HepG2 (cell line): ENCODE measurements around the gene TCF23. TPM values are rescaled to one million over a fixed set of nuclear protein-coding genes. Genes with fewer than 3 reads are reported as not detected.

ENCODE experiments used
- ATAC-seq: fragments of 200-7000 bp; cut with Tn5 transposase; 3 replicates; pipeline ENCODE4 v1.9.1; 2020; ENCODE audit warnings: mild to moderate bottlenecking, moderate library complexity
- BruUV-seq: library from RNA; stranded (reverse); fragments of 400-500 nt; replicated peaks from 2 replicates; lab custom pipeline; 2021; lab: Mats Ljungman, UMichigan
- CTCF ChIA-PET: fragments of 300-600 bp; formaldehyde crosslinking; extraction: SDS; loops from one replicate; lab custom pipeline; 2021; ENCODE audit warnings: low total read pairs, inconsistent platforms, low intra/inter-chr PET ratio; lab: Yijun Ruan, JAX
- POLR2A ChIA-PET: fragments of 350-600 bp; sonication (Branson Sonifier 250); formaldehyde crosslinking; loops from one replicate; lab custom pipeline; 2020; ENCODE audit warnings: antibody characterized with exemption, inconsistent platforms; lab: Yijun Ruan, JAX
- DNase-seq: peaks from one replicate; pipeline ENCODE4 v3.0.0-alpha.2; 2015; ENCODE audit warnings: low spot score
- FAIRE-seq: peaks from 3 replicates; lab custom pipeline; 2011; peaks lifted over from hg19 to GRCh38; lab: Jason Lieb, UNC
- H2AFZ ChIP-seq: one replicate; pipeline ENCODE4 v1.6.1; 2011; ENCODE audit warnings: low read length, inconsistent platforms
- H3K27ac ChIP-seq: fragments of 300-600 bp; 3 replicates; pipeline ENCODE4 v1.8.0; 2011; ENCODE audit warnings: mixed run types, mild to moderate bottlenecking, mixed read lengths, low read length, inconsistent platforms; ENCODE audit not compliant: insufficient read depth; ENCODE audit errors: extremely low read length
- H3K27me3 ChIP-seq, 2 experiments: fragments of 200-600 bp in 1 of 2; 2 replicates in 1 of 2; 3 replicates in 1 of 2; pipeline versions ENCODE4 v1.6.0 to v1.8.0; 2011; ENCODE audit warnings: low read length in 2 of 2, mild to moderate bottlenecking in 2 of 2, moderate library complexity in 2 of 2, inconsistent platforms in 1 of 2; ENCODE audit not compliant: insufficient read depth in 2 of 2, control insufficient read depth in 1 of 2
- H3K36me3 ChIP-seq, 2 experiments: fragments of 200-600 bp in 1 of 2; replicated peaks in 1 of 2; 2 replicates in 1 of 2; 3 replicates in 1 of 2; pipeline versions ENCODE4 v1.5.1 to v1.8.0; 2011; ENCODE audit warnings: low read length in 2 of 2, inconsistent platforms in 1 of 2; ENCODE audit not compliant: insufficient read depth in 2 of 2, control insufficient read depth in 1 of 2
- H3K4me1 ChIP-seq: 2 replicates; pipeline ENCODE4 v1.5.1; 2012; ENCODE audit warnings: low read length, inconsistent platforms; ENCODE audit not compliant: insufficient read depth
- H3K4me2 ChIP-seq: 2 replicates; pipeline ENCODE4 v1.6.0; 2011; ENCODE audit warnings: low read depth, low read length, inconsistent platforms
- H3K4me3 ChIP-seq, 3 experiments: fragments of 200-600 bp in 1 of 3; sonication (generic), shearing (Covaris generic) in 1 of 3; replicated peaks in 1 of 3; 2 replicates each; pipeline ENCODE4 v1.5.1; 2011 to 2016; ENCODE audit warnings: low read length in 3 of 3, inconsistent platforms in 2 of 3, low read depth in 2 of 3, mild to moderate bottlenecking in 2 of 3, control low read depth in 1 of 3, mixed read lengths in 1 of 3; ENCODE audit not compliant: insufficient read depth in 1 of 3
- H3K79me2 ChIP-seq: one replicate; pipeline ENCODE4 v1.6.1; 2011; ENCODE audit warnings: low read length, inconsistent platforms; ENCODE audit not compliant: insufficient read depth
- H3K9ac ChIP-seq: 2 replicates; pipeline ENCODE4 v1.6.0; 2011; ENCODE audit warnings: mild to moderate bottlenecking, low read depth, low read length, inconsistent platforms; ENCODE audit not compliant: insufficient read depth
- H3K9me3 ChIP-seq: 2 replicates; pipeline ENCODE4 v1.5.1; 2012; ENCODE audit warnings: mild to moderate bottlenecking, low read length
- H4K20me1 ChIP-seq: 2 replicates; pipeline ENCODE4 v1.6.0; 2011; ENCODE audit warnings: inconsistent platforms, mild to moderate bottlenecking, low read length, moderate library complexity; ENCODE audit not compliant: insufficient read depth
- CREM ChIP-seq, 2 experiments: sonication (generic) in 1 of 2; formaldehyde crosslinking in 1 of 2; IDR thresholded peaks; 2 replicates each; pipeline versions ENCODE4 v1.4.0 to v1.6.1; 2016 to 2020; ENCODE audit warnings: antibody characterized with exemption in 1 of 2, mild to moderate bottlenecking in 1 of 2, missing genetic modification reagents in 1 of 2
- HMGA1 ChIP-seq: sonication (generic); formaldehyde crosslinking; conservative IDR thresholded peaks from 2 replicates; pipeline ENCODE4 v1.4.0; 2020; ENCODE audit warnings: missing genetic modification reagents
- RFX5 ChIP-seq: IDR thresholded peaks from 2 replicates; pipeline ENCODE4 v1.6.1; 2011; ENCODE audit warnings: low read depth, low read length, improper control_type of control experiment
- SNAI1 ChIP-seq: sonication (generic); formaldehyde crosslinking; IDR thresholded peaks from 2 replicates; pipeline ENCODE4 v1.5.0; 2020; ENCODE audit warnings: mild to moderate bottlenecking, missing genetic modification reagents, borderline replicate concordance
- ZNF792 ChIP-seq: IDR thresholded peaks from 2 replicates; pipeline ENCODE4 v1.6.1; 2016
- whole genome bisulfite sequencing: methylation state at CpG from one replicate; pipeline ENCODE4 v1.1.6; 2017; ENCODE audit warnings: low lambda C conversion rate; 5-methylcytosine and 5-hydroxymethylcytosine counted together
- in situ Hi-C: cut with HindIII; loops from 2 replicates; pipeline ENCODE4 v1.10.0; 2017; ENCODE audit warnings: low pct_unique_long_range_greater_than_20kb; ENCODE audit not compliant: extremely low pct_ligation_motif_present
- intact Hi-C: fragments of 100-400 bp; cut with micrococcal nuclease; formaldehyde crosslinking; loops from one replicate; pipeline ENCODE4 v1.10.0; 2022; ENCODE audit not compliant: unreplicated experiment
- polyA plus RNA-seq, 8 experiments: library from polyadenylated mRNA; depleted of rRNA in 3 of 8; stranded (reverse) in 7 of 8; unstranded in 1 of 8; fragments of >200 nt; fragmentation: Illumina TruSeq in 4 of 8; extraction: Trizol in 4 of 8; gene quantifications; 2 replicates each; pipeline versions ENCODE4 v1.2.1 to v1.2.3, GENCODE V29; 2011 to 2016; ENCODE audit warnings: low read depth in 4 of 8, missing spikeins in 1 of 8, mixed read lengths in 1 of 8; ENCODE audit not compliant: insufficient read depth in 1 of 8
- total RNA-seq, 5 experiments: library from RNA; depleted of rRNA; stranded (reverse); fragments of >200 nt; fragmentation: Illumina TruSeq; extraction: Trizol; gene quantifications; 2 replicates each; pipeline ENCODE4 v1.2.3, GENCODE V29; 2016; ENCODE audit warnings: low read depth in 1 of 5
- TF ChIP-seq, protein P1 (sequence below): sonication (generic); formaldehyde crosslinking; IDR thresholded peaks from 2 replicates; pipeline ENCODE4 v1.4.0; 2020; ENCODE audit warnings: missing genetic modification reagents, mild to moderate bottlenecking, borderline replicate concordance
- TF ChIP-seq, protein P2 (sequence below): sonication (generic); formaldehyde crosslinking; IDR thresholded peaks from 2 replicates; pipeline ENCODE4 v1.9.0; 2021; ENCODE audit warnings: missing genetic modification reagents, borderline replicate concordance

The TCF23 gene
- total and polyA plus RNA-seq, 2 of the 13 experiments (the other 11 are each of a cell fraction or from before 2014, with no cell fraction given) = 0.02 to 1.4 TPM

DNA sequence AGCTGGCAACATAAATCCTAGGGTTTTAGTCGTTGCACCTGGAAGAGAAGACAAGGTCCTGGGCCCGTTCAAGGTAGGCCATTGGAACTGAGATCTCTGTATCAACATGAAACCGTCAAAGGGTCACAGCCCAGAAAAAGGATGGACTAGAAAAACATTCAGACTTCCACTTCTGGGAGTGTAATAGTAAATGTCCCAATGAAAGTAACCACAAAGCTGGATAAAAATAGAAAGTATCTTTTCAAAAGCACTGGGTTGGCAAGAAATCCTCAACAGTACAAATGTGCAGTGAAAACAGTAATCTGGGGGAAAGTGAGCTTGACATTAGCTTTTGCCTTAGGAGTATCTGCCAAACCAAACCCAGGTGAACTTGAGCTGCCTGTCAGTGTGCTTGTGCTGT lies 42.8 kb upstream of the TCF23 start:
- in situ Hi-C loops (no loop called here), intact Hi-C loops (no loop called here)
- POLR2A ChIA-PET = interaction anchor here (1.0 to 1.9 kb wide), 2 partner anchors 12 to 19 kb away, joined by 3 to 6 read pairs; partner anchors contain the start of gene KHK
- CTCF ChIA-PET = no interaction called here
- no peak overlapping the region for H3K27ac ChIP-seq
- ATAC-seq (no peak), FAIRE-seq (no peak), DNase-seq (no peak)
- TF ChIP-seq CREM (IDR thresholded peaks at IDR 0.05) (no peak), CREM (CRISPR knock-in tag; IDR thresholded peaks at IDR 0.05) (no peak), HMGA1 (no peak), SNAI1 (CRISPR knock-in tag) (no peak), RFX5 (no peak), ZNF792 (CRISPR knock-in tag) (no peak)
- TF ChIP-seq, protein P1, sequence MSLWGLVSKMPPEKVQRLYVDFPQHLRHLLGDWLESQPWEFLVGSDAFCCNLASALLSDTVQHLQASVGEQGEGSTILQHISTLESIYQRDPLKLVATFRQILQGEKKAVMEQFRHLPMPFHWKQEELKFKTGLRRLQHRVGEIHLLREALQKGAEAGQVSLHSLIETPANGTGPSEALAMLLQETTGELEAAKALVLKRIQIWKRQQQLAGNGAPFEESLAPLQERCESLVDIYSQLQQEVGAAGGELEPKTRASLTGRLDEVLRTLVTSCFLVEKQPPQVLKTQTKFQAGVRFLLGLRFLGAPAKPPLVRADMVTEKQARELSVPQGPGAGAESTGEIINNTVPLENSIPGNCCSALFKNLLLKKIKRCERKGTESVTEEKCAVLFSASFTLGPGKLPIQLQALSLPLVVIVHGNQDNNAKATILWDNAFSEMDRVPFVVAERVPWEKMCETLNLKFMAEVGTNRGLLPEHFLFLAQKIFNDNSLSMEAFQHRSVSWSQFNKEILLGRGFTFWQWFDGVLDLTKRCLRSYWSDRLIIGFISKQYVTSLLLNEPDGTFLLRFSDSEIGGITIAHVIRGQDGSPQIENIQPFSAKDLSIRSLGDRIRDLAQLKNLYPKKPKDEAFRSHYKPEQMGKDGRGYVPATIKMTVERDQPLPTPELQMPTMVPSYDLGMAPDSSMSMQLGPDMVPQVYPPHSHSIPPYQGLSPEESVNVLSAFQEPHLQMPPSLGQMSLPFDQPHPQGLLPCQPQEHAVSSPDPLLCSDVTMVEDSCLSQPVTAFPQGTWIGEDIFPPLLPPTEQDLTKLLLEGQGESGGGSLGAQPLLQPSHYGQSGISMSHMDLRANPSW (CRISPR knock-in tag) = no peak
- TF ChIP-seq, protein P2, sequence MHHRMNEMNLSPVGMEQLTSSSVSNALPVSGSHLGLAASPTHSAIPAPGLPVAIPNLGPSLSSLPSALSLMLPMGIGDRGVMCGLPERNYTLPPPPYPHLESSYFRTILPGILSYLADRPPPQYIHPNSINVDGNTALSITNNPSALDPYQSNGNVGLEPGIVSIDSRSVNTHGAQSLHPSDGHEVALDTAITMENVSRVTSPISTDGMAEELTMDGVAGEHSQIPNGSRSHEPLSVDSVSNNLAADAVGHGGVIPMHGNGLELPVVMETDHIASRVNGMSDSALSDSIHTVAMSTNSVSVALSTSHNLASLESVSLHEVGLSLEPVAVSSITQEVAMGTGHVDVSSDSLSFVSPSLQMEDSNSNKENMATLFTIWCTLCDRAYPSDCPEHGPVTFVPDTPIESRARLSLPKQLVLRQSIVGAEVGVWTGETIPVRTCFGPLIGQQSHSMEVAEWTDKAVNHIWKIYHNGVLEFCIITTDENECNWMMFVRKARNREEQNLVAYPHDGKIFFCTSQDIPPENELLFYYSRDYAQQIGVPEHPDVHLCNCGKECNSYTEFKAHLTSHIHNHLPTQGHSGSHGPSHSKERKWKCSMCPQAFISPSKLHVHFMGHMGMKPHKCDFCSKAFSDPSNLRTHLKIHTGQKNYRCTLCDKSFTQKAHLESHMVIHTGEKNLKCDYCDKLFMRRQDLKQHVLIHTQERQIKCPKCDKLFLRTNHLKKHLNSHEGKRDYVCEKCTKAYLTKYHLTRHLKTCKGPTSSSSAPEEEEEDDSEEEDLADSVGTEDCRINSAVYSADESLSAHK (CRISPR knock-in tag) = no peak
- H2AFZ ChIP-seq = no peak overlapping the region
- no peaks in the 10 kb centered on the region for H4K20me1 ChIP-seq
- H3K4me3 ChIP-seq = no peak overlapping the region
- WGBS = 64% methylated on average over 3 of the region's 3 CpGs
- no peaks in the 10 kb centered on the region; a peak in 1 of 5 replicates for H3K36me3 ChIP-seq
- no peaks in the 10 kb centered on the region for H3K79me2 ChIP-seq
- H3K27me3 ChIP-seq = no peaks in the 10 kb centered on the region
- H3K4me2 ChIP-seq = no peak overlapping the region
- H3K9me3 ChIP-seq = no peaks in the 10 kb centered on the region
- no TSS peak for BruUV-seq
- no peaks in the 10 kb centered on the region for H3K4me1 ChIP-seq
- no peak overlapping the region for H3K9ac ChIP-seq
